A673 (cell line): ENCODE measurements around the gene PCNX1. TPM values are rescaled to one million over a fixed set of nuclear protein-coding genes. Genes with fewer than 3 reads are reported as not detected.

Experiments used
- BruUV-seq: library from RNA; stranded (reverse); fragments of 400-500 nt; replicated peaks from 2 replicates; lab custom pipeline; 2021; lab: Mats Ljungman, UMichigan
- CTCF ChIA-PET: fragments of 300-600 bp; sonication (Branson Sonifier 250); formaldehyde crosslinking; loops from one replicate; lab custom pipeline; 2022; ENCODE audit warnings: antibody characterized with exemption; lab: Charles Lee
- POLR2A ChIA-PET: fragments of 300-600 bp; sonication (Branson Sonifier 250); formaldehyde crosslinking; loops from one replicate; lab custom pipeline; 2022; ENCODE audit warnings: antibody characterized with exemption; ENCODE audit not compliant: low non-redundant PET; lab: Charles Lee
- DNase-seq: peaks from one replicate; pipeline ENCODE4 v3.0.0-alpha.2; 2015; ENCODE audit warnings: low spot score
- H3K27ac ChIP-seq: fragments of 200-600 bp; sonication (generic); 2 replicates; pipeline ENCODE4 v1.5.1; 2016; ENCODE audit warnings: mixed run types, low read depth, mild to moderate bottlenecking, mixed read lengths, antibody characterized with exemption, low read length; ENCODE audit not compliant: poor library complexity, severe bottlenecking
- H3K27me3 ChIP-seq: fragments of 200-600 bp; sonication (generic); replicated peaks from 2 replicates; pipeline ENCODE4 v1.6.1; 2017; ENCODE audit warnings: mixed run types, low read depth, mild to moderate bottlenecking, mixed read lengths, antibody characterized with exemption, low read length; ENCODE audit not compliant: insufficient read depth, poor library complexity
- H3K36me3 ChIP-seq: fragments of 200-600 bp; sonication (generic); 2 replicates; pipeline ENCODE4 v1.6.1; 2016; ENCODE audit warnings: mixed run types, mild to moderate bottlenecking, mixed read lengths, antibody characterized with exemption, low read length; ENCODE audit not compliant: insufficient read depth, poor library complexity, severe bottlenecking
- H3K4me1 ChIP-seq: fragments of 200-600 bp; sonication (generic); 2 replicates; pipeline ENCODE4 v1.6.1; 2017; ENCODE audit warnings: mixed run types, mild to moderate bottlenecking, mixed read lengths, antibody characterized with exemption, low read length; ENCODE audit not compliant: insufficient read depth, poor library complexity, severe bottlenecking
- H3K4me3 ChIP-seq: fragments of 200-600 bp; sonication (generic); 2 replicates; pipeline ENCODE4 v1.5.1; 2016; ENCODE audit warnings: low read depth, mixed run types, mild to moderate bottlenecking, mixed read lengths, low read length; ENCODE audit not compliant: poor library complexity, severe bottlenecking
- H3K9me3 ChIP-seq: fragments of 200-600 bp; sonication (generic); 2 replicates; pipeline ENCODE4 v1.6.1; 2016; ENCODE audit warnings: mixed run types, low read depth, mild to moderate bottlenecking, mixed read lengths, antibody characterized with exemption, low read length; ENCODE audit not compliant: poor library complexity, severe bottlenecking
- EZH2 ChIP-seq: fragments of 200-600 bp; sonication (generic); IDR thresholded peaks from 2 replicates; pipeline ENCODE4 v1.6.1; 2017; ENCODE audit warnings: borderline replicate concordance, low read depth, mild to moderate bottlenecking, mixed read lengths, antibody characterized with exemption, low read length; ENCODE audit not compliant: poor library complexity, severe bottlenecking
- intact Hi-C: fragments of 100-400 bp; cut with micrococcal nuclease; formaldehyde crosslinking; loops from one replicate; pipeline ENCODE4 v1.10.0; 2022; ENCODE audit not compliant: unreplicated experiment
- total RNA-seq: library from RNA; stranded (reverse); gene quantifications from 2 replicates; pipeline ENCODE4 v1.2.3, GENCODE V29; 2021
- TF ChIP-seq, protein P1 (sequence below): fragments of 300-800, 200-600 bp; sonication (generic); conservative IDR thresholded peaks from 2 replicates; pipeline ENCODE4 v1.5.1; 2017; ENCODE audit warnings: low read depth, mild to moderate bottlenecking, antibody characterized with exemption, low read length, moderate library complexity, mixed read lengths

PCNX1 gene
- total RNA-seq, 1 experiment from 2014 or later: 60.7 TPM

DNA sequence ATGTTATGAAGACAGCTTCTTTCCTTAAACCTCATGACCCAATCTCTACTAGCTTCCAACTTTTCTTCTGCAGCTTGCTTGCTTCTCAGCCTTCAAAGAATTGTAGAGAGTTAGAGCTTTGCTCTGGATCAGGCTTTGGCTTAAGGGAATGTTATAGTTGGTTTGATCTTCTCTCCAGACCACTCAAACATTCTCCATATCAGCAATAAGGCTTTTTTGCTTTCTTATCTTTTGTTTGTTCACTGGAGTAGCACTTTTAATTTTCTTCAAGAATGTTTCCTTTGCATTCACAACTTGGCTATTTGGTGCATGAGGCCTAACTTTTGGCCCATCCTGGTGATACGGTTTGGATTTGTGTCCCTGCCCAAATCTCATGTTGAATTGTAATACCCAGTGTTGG, 163.8 kb downstream of the PCNX1 start:
- no peak for DNase-seq
- no peaks in the 10 kb centered on the region for H3K4me1 ChIP-seq
- no peak overlapping the region for H3K27ac ChIP-seq
- BruUV-seq: no TSS peak
- POLR2A ChIA-PET: no interaction called here
- peaks cover 27% of the 10 kb centered on the region for H3K36me3 ChIP-seq
- H3K9me3 ChIP-seq: no peaks in the 10 kb centered on the region
- intact Hi-C loops: no loop called here
- H3K27me3 ChIP-seq: no peaks in the 10 kb centered on the region
- CTCF ChIA-PET: no interaction called here
- no peak overlapping the region for H3K4me3 ChIP-seq
- TF ChIP-seq, protein P1, sequence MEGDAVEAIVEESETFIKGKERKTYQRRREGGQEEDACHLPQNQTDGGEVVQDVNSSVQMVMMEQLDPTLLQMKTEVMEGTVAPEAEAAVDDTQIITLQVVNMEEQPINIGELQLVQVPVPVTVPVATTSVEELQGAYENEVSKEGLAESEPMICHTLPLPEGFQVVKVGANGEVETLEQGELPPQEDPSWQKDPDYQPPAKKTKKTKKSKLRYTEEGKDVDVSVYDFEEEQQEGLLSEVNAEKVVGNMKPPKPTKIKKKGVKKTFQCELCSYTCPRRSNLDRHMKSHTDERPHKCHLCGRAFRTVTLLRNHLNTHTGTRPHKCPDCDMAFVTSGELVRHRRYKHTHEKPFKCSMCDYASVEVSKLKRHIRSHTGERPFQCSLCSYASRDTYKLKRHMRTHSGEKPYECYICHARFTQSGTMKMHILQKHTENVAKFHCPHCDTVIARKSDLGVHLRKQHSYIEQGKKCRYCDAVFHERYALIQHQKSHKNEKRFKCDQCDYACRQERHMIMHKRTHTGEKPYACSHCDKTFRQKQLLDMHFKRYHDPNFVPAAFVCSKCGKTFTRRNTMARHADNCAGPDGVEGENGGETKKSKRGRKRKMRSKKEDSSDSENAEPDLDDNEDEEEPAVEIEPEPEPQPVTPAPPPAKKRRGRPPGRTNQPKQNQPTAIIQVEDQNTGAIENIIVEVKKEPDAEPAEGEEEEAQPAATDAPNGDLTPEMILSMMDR: no peak
- no peak for TF ChIP-seq EZH2

DNA sequence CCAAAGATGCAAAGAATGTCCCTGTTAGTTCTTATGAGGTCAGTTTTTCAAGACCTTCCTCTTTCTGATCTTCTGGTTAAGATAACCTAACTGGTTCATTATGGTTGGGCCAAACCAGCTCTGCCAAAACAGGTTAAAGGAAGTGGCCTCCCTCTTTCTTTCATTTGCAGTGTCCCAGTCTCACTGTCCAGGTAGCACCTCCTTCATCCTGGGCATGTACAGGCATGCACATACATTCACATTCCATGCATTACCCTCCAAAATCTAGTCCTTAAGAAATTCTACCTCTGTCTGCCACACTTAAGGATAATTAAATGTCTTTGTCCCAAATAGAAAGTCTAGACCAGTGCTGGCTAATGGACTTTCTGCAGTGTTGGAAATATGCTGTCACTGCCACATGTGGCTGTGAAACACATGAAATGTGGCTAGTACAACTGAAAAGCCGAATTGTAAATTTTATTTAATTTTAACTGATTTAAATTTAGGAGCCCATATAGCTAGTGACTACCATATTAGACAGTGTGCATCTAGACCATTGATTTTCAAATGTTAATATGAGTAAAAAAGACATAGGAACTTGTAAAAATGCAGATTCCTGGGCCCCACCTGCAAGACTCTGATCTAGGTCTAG, 169.3 kb downstream of the PCNX1 start:
- no peak for DNase-seq
- Histone ChIP-seq H3K36me3 (peaks cover 60% of the 10 kb centered on the region), H3K27ac (no peak overlapping the region), H3K4me1 (no peaks in the 10 kb centered on the region), H3K9me3 (peaks cover 17% of the 10 kb centered on the region), H3K27me3 (no peaks in the 10 kb centered on the region), H3K4me3 (no peak overlapping the region)
- TF ChIP-seq, protein P1: no peak
- no TSS peak for BruUV-seq
- intact Hi-C loops: no loop called here
- ChIA-PET POLR2A (no interaction called here), CTCF (no interaction called here)

DNA sequence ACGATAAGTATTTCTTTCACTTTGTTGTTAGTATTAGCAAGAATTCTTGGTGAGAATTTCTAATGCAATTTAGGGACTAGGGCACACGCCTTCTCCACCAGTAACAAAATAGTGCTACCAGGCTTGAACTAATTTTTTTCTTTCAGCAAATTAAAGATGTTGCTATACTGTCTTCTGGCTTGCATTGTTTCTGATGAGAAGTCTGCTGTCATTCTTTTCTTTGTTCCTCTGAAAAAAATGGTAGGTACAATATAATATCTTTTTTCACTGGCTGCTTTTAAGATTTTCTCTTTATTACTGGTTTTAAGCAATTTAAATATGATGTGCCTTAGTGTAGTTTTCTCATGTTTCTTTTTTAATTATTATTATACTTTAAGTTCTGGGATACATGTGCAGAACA, 171.2 kb downstream of the PCNX1 start:
- DNase-seq: no peak
- H3K27me3 ChIP-seq: no peaks in the 10 kb centered on the region
- no peak overlapping the region for H3K4me3 ChIP-seq
- TF ChIP-seq, protein P1: no peak
- TF ChIP-seq EZH2: no peak
- peaks cover 17% of the 10 kb centered on the region for H3K9me3 ChIP-seq
- no peaks in the 10 kb centered on the region for H3K4me1 ChIP-seq
- ChIA-PET POLR2A (no interaction called here), CTCF (no interaction called here)
- intact Hi-C loops: no loop called here
- no peak overlapping the region for H3K27ac ChIP-seq
- H3K36me3 ChIP-seq: peaks cover 50% of the 10 kb centered on the region
- BruUV-seq: no TSS peak
